Tibial artery (tissue), 4 donors: ENCODE results near the gene SLC24A3.

Experiments used
- DNase-seq, 2 donors: peaks; one replicate each; pipeline ENCODE4 v3.0.0-alpha.2; 2019
- H3K27ac ChIP-seq, 2 donors: fragments of 200-600 bp; sonication (generic) in 1 of 2; 1 replicate in 1 of 2; 2 replicates in 1 of 2; pipeline ENCODE4 v1.5.1; 2018 to 2019; ENCODE audit warnings: mild to moderate bottlenecking in 1 of 2
- H3K27me3 ChIP-seq, 2 donors: fragments of 200-600 bp; sonication (generic) in 1 of 2; one replicate each; pipeline versions ENCODE4 v1.5.1 to v1.6.0; 2016 to 2019
- H3K36me3 ChIP-seq, 3 donors: fragments of 200-600 bp; sonication (generic) in 2 of 3; one replicate each; pipeline ENCODE4 v1.5.1; 2016 to 2019; ENCODE audit warnings: mild to moderate bottlenecking in 2 of 3
- H3K4me1 ChIP-seq, 4 donors: fragments of 200-600 bp; sonication (generic) in 2 of 4; 1 replicate in 3 of 4; 2 replicates in 1 of 4; pipeline ENCODE4 v1.5.1; 2016 to 2019
- H3K4me3 ChIP-seq, 2 donors: fragments of 200-600 bp; sonication (generic) in 1 of 2; 1 replicate in 1 of 2; 2 replicates in 1 of 2; pipeline ENCODE4 v1.5.1; 2018 to 2019; ENCODE audit warnings: mild to moderate bottlenecking in 2 of 2
- H3K9me3 ChIP-seq, 3 donors: fragments of 200-600 bp; sonication (generic) in 1 of 3; one replicate each; pipeline ENCODE4 v1.5.1; 2016 to 2019
- CTCF ChIP-seq, 2 experiments: fragments of 200-600 bp in 1 of 2; fragments of 450-650 bp in 1 of 2; IDR thresholded peaks; one replicate each; pipeline ENCODE4 v1.5.1; 2017 to 2019; ENCODE audit warnings: antibody characterized with exemption in 2 of 2, mild to moderate bottlenecking in 1 of 2, moderate library complexity in 1 of 2
- intact Hi-C: fragments of 100-400 bp; cut with DNase I; formaldehyde crosslinking; loops from one replicate; pipeline ENCODE4 v1.15.0; 2023; ENCODE audit warnings: low total_unique reads

SLC24A3 gene

GRCh38 chr20:19757487-19758132 lies 545.2 kb downstream of the SLC24A3 start:
- peaks cover 0 to 38% (median 25%) of the 10 kb centered on the region in 4 donors for H3K4me1 ChIP-seq
- intact Hi-C loops: loop anchor here (5.0 kb wide), 1 partner anchor 65 kb away; no protein-coding TSS in a partner anchor
- H3K27ac ChIP-seq: peak overlapping the region; percentile 94 to 98

GRCh38 chr20:19758133-19758500 lies 545.7 kb downstream of the SLC24A3 start, which contains the start of gene RIN2:
Gene RIN2 (plus strand): TSS chr20:19758258. CDS start chr20:19889602, 131,344 bp downstream.
- Histone ChIP-seq H3K9me3 (no peaks in the 10 kb centered on the region), H3K36me3 (no peaks in the 10 kb centered on the region), H3K4me1 (peaks cover 0 to 38% (median 25%) of the 10 kb centered on the region in 4 donors), H3K27ac (peak within 1 kb of the TSS; percentile 94 to 98), H3K27me3 (no peaks in the 10 kb centered on the region), H3K4me3 (peak within 1 kb of the TSS; percentile 80 to 85)
- TF ChIP-seq CTCF (IDR thresholded peaks at IDR 0.05): no peak
- intact Hi-C loops: loop anchor here (5.0 kb wide), 1 partner anchor 66 kb away; no protein-coding TSS in a partner anchor
- no peak for DNase-seq

More at GRCh38 chr20:19757487-19758132, 545.2 kb downstream of the SLC24A3 start:
- peak overlapping the region; percentile 80 to 85 for H3K4me3 ChIP-seq
- no peak for TF ChIP-seq CTCF (IDR thresholded peaks at IDR 0.05)
- no peaks in the 10 kb centered on the region for H3K36me3 ChIP-seq
- no peaks in the 10 kb centered on the region for H3K9me3 ChIP-seq
- no peaks in the 10 kb centered on the region for H3K27me3 ChIP-seq
- peak; percentile 92 to 95 for DNase-seq

- peak overlapping the region; percentile 80 to 85 for H3K4me3 ChIP-seq
- DNase-seq: peak; percentile 76 to 92
- intact Hi-C loops: loop anchor here (5.0 kb wide), 1 partner anchor 66 kb away; no protein-coding TSS in a partner anchor
- no peak for TF ChIP-seq CTCF (IDR thresholded peaks at IDR 0.05)
- no peaks in the 10 kb centered on the region for H3K9me3 ChIP-seq
- peaks cover 0 to 38% (median 25%) of the 10 kb centered on the region in 4 donors for H3K4me1 ChIP-seq
- peak overlapping the region; percentile 94 to 98 for H3K27ac ChIP-seq
- H3K36me3 ChIP-seq: no peaks in the 10 kb centered on the region
- no peaks in the 10 kb centered on the region for H3K27me3 ChIP-seq
These were observed 546.3 kb downstream of the SLC24A3 start for GRCh38 chr20:19758501-19759331.

GRCh38 chr20:19760371-19760721 lies 547.9 kb downstream of the SLC24A3 start:
- TF ChIP-seq CTCF (IDR thresholded peaks at IDR 0.05): no peak
- H3K27me3 ChIP-seq: no peaks in the 10 kb centered on the region
- H3K9me3 ChIP-seq: no peaks in the 10 kb centered on the region
- peaks cover 0 to 38% (median 25%) of the 10 kb centered on the region in 4 donors for H3K4me1 ChIP-seq
- no peaks in the 10 kb centered on the region for H3K36me3 ChIP-seq
- no peak for DNase-seq
- intact Hi-C loops: no loop called here
- H3K4me3 ChIP-seq: no peak overlapping the region
- peak overlapping the region; percentile 94 to 98 for H3K27ac ChIP-seq

GRCh38 chr20:19761326-19761725 lies 548.9 kb downstream of the SLC24A3 start:
- no peaks in the 10 kb centered on the region for H3K27me3 ChIP-seq
- no peak overlapping the region for H3K4me3 ChIP-seq
- no peaks in the 10 kb centered on the region for H3K9me3 ChIP-seq
- intact Hi-C loops: no loop called here
- DNase-seq: no peak
- H3K27ac ChIP-seq: peak overlapping the region in 1 of 2 donors; percentile 94
- no peak for TF ChIP-seq CTCF (IDR thresholded peaks at IDR 0.05)
- no peaks in the 10 kb centered on the region for H3K36me3 ChIP-seq
- H3K4me1 ChIP-seq: peaks cover 0 to 38% (median 25%) of the 10 kb centered on the region in 4 donors
